Measurements from ENCODE around the gene ZNF345.

ZNF345 gene

DNA sequence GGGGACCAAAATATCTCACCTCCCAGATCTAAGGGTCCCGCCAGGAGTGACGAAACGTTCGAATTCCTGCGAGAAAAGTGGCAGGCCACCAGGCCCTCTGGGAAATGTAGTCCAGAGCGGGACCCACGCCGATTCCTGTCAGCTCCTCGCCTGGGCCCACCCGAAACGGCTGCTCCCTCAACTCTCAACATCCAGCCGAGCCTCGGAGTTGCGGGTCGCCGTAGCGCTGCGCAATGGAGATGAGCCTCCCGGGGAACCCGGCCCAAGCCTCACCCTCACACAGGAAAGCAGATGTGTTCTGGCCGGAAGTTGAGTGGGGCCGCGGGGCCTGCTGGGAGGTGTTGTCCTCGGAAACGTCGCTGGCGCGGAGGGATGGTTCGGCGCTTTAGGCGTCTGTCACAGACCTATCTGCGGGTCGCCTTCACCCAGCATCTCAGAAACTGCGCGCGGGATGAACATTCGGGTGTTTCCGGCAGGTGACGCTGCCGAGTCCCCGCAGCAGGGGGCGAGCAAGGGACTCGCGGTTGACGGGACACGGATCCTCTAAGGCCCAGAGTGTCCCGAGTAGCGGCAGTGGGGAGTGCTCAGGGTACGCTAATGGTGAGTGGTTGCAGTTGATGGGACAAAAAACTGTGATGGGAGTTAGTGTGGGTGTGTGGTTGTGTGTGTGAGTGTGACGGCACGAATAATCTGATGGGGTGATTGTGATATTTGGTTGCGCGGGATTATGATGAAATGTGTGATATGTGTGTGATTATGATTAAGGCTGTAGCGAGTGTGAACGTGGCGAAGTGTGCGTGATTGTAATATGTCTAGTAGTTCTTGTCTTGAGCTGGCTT, 65.5 kb downstream of the ZNF345 start, which contains the start of the genes ZNF568 and ZNF829:
ZNF568 (plus strand) TSS at position 341 of the 839 bp plus-strand sequence. CDS start 6,439 bp downstream, outside the sequence.
ZNF829 (minus strand) TSS at position 300 of the 839 bp plus-strand sequence. CDS start 1,124 bp downstream, outside the sequence.
- H3K27me3 ChIP-seq: no peaks in the 10 kb centered on the region
- no peaks in the 10 kb centered on the region for H3K4me1 ChIP-seq
- peak; percentile 95 for DNase-seq
- peak; percentile 73 for TF ChIP-seq CTCF (IDR thresholded peaks at IDR 0.05; ENCODE audit: low read depth, low read length)
- peak within 1 kb of the TSS; percentile 94 for H3K4me3 ChIP-seq (ENCODE audit: low read depth, low read length)
- H3K9me3 ChIP-seq: no peaks in the 10 kb centered on the region
- H3K36me3 ChIP-seq: peaks cover 6% of the 10 kb centered on the region; the same call in 1 of the 2 replicates

- Histone ChIP-seq H3K27me3 (no peaks in the 10 kb centered on the region), H3K4me3 (ENCODE audit: low read depth, low read length) (peak overlapping the region; percentile 94), H3K9me3 (no peaks in the 10 kb centered on the region), H3K36me3 (peaks cover 6% of the 10 kb centered on the region; the same call in 1 of the 2 replicates), H3K4me1 (no peaks in the 10 kb centered on the region)
- no peak for DNase-seq
- no peak for TF ChIP-seq CTCF (IDR thresholded peaks at IDR 0.05; ENCODE audit: low read depth, low read length)
These were observed 66.3 kb downstream of the ZNF345 start for GRCh38 chr19:36916991-36917390.

DNA sequence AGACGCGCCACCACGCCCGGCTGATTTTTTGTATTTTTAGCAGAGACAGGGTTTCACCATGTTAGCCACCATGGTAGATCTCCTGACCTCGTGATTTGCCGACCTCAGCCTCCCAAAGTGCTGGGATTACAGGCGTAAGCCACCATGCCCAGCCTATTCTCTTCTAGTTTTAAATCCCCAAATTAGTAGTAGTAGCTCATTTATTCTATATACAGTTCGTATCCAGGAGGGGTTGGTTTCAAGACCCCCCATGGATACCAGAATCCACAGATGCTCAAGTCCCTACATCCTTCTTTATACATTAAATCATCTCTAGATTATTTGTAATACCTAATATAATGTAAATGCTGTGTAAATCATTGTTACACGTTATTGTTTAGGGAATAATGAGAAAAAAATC, 67.4 kb downstream of the ZNF345 start:
- Histone ChIP-seq H3K36me3 (peaks cover 3% of the 10 kb centered on the region; the same call in 1 of the 2 replicates), H3K9me3 (no peaks in the 10 kb centered on the region), H3K27me3 (no peaks in the 10 kb centered on the region), H3K4me3 (ENCODE audit: low read depth, low read length) (no peak overlapping the region), H3K4me1 (no peaks in the 10 kb centered on the region)
- DNase-seq: no peak
- no peak for TF ChIP-seq CTCF (IDR thresholded peaks at IDR 0.05; ENCODE audit: low read depth, low read length)

Measured in BE2C (cell line).